K562 (cell line): ENCODE results near the gene MSL3. TPM values are rescaled to one million over a fixed set of nuclear protein-coding genes. Genes with fewer than 3 reads are reported as not detected.

Source experiments
- REST ChIP-seq, 2 experiments: fragments of 450-650 bp; formaldehyde crosslinking in 1 of 2; IDR thresholded peaks; 2 replicates each; pipeline versions ENCODE4 v1.4.0 to v1.6.1; 2014 to 2020; ENCODE audit warnings: mild to moderate bottlenecking in 2 of 2, borderline replicate concordance in 1 of 2, low read depth in 1 of 2
- polyA plus RNA-seq, 8 experiments: library from polyadenylated mRNA; depleted of rRNA in 4 of 8; stranded (reverse) in 5 of 8; unstranded in 3 of 8; fragments of >200 nt; fragmentation: Nextera tagmentation in 2 of 8; fragmentation: Illumina TruSeq in 1 of 8; extraction: Ambion mirVana in 2 of 8; extraction: Trizol in 1 of 8; gene quantifications; 2 replicates each; pipeline versions ENCODE4 v1.2.1 to v1.2.3, GENCODE V29; 2011 to 2014; ENCODE audit warnings: inconsistent platforms in 1 of 8, missing spikeins in 1 of 8
- total RNA-seq, 7 experiments: library from RNA; depleted of rRNA in 6 of 7; stranded (reverse); fragments of >200 nt in 6 of 7; fragmentation: Illumina TruSeq in 2 of 7; extraction: Trizol in 2 of 7; gene quantifications; 2 replicates each; pipeline versions ENCODE4 v1.2.1 to v1.2.3, GENCODE V29; 2011 to 2021; ENCODE audit warnings: low replicate concordance in 1 of 7

Gene MSL3
- total and polyA plus RNA-seq, 9 of the 15 experiments (the other 6 are each of a cell fraction or from before 2014, with no cell fraction given): 21.3 to 39.9 (median 27.1) TPM

- peak; percentile 44; the same call in 1 of the 2 replicates for TF ChIP-seq REST (IDR thresholded peaks at IDR 0.05; ENCODE audit: borderline replicate concordance)
- no peak for TF ChIP-seq REST (CRISPR knock-in tag; IDR thresholded peaks at IDR 0.05; ENCODE audit: low read depth)
These were observed 33.7 kb upstream of the MSL3 start (continued) for GRCh38 chrX:11724122-11725017.
